SKM-1 treated with dmso at 0.1 percent for 144 hours (cell line): ENCODE measurements around the gene TASOR2.

ENCODE experiments used
- DNase-seq: peaks from one replicate; lab custom pipeline; 2025; ENCODE audit not compliant: unreplicated experiment; lab: John Stamatoyannopoulos, UW

TASOR2 gene

DNA sequence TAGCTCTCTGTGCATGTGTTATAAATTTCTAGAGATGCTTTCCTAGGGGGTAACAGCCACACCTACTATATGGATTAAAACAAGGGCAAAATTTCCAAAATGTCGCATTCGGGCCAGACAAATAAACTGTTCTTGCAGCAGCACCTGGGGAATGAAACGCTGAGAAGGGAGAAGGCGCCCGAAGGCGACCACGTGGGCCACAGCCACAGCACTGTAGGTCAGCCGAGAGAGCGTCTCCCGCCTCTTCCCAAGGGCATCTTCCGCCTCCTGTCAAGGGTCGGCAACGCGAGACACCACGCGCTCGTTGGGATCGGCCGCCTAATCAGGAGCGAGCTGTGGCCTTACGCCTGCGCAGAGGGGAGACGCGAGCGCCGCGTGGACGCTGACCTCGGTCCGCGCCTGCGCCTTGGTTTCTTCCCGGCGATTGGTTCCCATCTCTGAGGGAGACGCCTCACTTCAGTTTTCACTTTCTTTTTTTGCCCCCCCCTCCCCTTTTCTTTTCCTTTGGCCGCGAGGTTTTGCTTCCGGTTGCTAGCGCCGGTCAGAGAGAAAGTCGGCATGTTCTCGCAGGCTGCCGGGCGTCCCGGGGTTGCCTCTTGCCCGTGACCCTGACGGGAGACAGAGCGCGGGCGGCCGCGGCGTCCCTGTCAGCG, at the start of gene TASOR2:
TASOR2 (plus strand) TSS at position 521 of the 653 bp plus-strand sequence. CDS start 35,805 bp downstream, outside the sequence.
- peak; percentile 80 for DNase-seq

GRCh38 chr10:5634918-5635317, 49.7 kb upstream of the TASOR2 start:
- no peak for DNase-seq

GRCh38 chr10:5638494-5638893, 46.1 kb upstream of the TASOR2 start:
- DNase-seq, result no peak

DNA sequence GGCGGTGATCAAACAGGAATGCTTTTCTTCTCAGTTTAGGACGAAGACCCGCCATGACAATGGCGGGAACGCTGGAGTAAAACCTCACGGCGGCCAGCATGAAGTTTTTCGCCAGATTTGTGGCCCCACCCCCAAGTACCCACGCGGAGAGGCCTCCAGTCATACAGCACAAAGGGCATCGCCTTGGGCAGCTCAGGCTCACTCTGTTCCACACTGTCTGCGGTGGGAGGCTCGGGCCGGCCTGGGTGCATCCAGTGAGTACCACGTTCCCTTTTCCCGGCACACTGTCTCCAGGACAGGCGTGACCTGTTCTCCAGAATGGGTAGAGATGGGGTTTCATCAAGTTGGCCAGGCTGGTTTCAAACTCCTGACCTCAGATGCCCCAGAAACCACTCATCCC, 45.6 kb upstream of the TASOR2 start:
- DNase-seq, result no peak

GRCh38 chr10:5640036-5640435, 44.6 kb upstream of the TASOR2 start:
- no peak for DNase-seq

- DNase-seq, result no peak
These were observed 44.1 kb upstream of the TASOR2 start for GRCh38 chr10:5640501-5640900.

DNA sequence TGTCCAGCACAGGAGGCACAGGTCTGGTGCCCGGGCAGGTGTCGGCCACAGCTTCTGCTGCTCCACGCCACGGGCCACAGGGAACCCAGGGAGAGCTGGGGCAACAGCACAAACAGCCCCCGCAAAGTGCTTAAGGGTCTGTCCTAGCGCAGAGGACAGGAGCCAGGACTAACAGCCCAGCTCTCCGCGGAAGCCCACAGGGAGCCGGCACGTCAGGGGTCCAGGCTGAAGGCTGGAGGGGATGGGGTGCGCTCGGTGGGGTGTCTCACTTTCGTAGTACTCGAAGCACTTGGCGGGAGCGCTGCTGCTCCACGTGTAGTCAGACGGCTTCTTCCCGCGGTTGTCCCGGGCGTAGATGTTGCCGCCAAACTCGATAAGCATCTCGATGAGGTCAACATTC, 43.1 kb upstream of the TASOR2 start:
- DNase-seq, result no peak

- no peak for DNase-seq
These were observed 41.1 kb upstream of the TASOR2 start for GRCh38 chr10:5643346-5644067.

DNA sequence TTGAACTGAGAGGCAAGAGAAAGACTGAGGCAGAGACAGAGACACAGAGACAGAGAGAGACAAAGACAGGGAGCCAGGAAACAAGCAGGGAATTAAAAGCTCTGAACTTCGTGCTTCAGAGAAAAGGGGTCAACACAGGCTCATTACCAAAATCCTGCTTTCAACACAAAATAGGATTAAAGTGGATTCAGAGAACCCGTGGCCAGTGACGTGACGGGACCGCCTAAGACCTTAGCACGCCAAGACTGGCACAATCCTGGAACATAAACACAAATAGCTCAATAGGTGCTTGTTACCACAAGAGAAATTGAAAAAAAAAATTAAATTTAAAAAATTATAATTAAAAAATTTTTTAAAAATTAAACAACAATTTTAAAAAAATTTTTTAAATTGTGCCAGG, 39.7 kb upstream of the TASOR2 start:
- no peak for DNase-seq

GRCh38 chr10:5645375-5645774, 39.3 kb upstream of the TASOR2 start:
- no peak for DNase-seq

DNA sequence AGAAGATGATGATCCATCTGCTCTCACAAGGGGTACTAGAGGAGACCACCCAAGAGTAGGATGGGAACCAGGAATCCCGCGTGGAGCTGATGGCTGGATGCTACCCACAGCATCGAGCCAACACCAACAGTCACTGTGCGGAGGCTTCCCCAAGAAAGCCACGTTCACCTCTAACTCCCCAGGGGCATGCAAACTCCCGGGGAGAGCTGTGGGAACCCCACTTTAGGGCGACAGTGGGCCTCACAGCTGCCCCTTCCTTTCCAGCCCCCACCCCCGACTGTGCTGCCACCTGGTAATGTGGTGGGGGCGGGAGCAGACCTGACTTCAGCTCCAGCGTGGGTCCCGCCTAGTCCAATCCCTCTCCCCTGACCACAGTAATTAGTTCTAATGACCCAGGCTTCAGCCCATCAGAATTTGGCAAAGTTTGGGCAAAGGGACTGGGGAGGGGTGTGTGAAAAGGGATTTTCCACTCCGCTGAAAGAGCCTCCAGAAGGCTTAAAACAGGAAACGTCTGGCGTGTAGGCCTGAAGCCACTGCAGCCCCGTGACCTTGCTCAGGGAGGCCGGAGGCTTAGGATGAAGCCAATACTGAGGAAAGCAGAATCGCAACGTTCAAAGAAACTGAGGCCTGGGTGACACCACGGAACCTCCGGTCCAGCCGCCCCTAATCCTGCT, 38.6 kb upstream of the TASOR2 start:
- DNase-seq, result no peak

DNA sequence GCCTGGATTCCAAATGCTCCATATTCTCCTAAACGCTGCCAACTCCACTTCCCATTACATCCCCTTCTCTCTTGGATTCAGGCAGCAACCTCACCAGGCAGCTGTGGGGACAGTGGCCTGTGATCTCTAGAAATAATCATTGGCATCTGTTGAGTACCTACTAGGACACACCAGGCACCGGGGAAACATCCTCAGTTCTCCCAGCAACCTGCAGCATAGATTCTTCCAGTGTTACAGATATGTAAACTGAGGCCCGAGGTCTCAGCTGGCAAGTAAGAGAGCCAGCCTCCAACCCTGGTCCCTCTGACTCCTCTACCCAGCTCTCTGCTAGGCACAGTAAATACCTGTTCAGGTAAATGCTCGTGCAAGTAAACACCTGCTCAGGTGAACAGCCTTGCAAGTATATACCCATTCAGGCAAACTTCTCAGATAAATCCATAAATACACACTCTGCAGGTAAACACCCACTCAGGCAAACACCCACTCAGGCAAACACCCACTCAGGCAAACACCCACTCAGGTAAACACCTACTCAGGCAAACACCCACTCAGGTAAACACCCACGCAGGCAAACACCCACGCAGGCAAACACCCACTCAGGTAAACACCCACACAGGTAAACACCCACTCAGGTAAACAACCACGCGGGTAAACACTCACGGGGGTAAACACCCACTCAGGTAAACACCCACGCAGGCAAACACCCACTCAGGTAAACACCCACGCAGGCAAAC, 37.0 kb upstream of the TASOR2 start:
- DNase-seq, result no peak

- DNase-seq, result no peak
These were observed 35.9 kb upstream of the TASOR2 start for GRCh38 chr10:5648494-5649457.

DNA sequence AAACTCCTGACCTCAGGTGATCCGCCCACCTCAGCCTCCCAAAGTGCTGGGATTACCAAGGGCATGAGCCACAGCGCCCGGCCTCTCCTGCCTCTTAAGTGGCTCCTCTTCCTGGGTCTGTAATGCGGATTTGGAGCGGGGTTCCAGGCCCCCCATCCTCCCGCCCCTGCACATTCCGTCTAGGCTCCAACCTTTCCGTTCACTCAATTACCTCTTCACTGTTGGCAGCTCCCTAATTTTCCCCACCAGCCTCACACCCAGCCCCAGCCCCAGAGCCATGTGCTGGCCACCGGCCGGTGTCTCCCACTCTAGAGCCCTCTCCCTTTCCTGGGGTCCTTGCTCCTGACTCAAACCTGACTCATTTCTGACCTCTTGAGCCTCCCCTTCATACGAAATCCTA, 34.9 kb upstream of the TASOR2 start:
- no peak for DNase-seq

GRCh38 chr10:5650664-5651387, 33.8 kb upstream of the TASOR2 start:
- no peak for DNase-seq

- DNase-seq, result no peak
These were observed 33.3 kb upstream of the TASOR2 start for GRCh38 chr10:5651388-5651764.

DNA sequence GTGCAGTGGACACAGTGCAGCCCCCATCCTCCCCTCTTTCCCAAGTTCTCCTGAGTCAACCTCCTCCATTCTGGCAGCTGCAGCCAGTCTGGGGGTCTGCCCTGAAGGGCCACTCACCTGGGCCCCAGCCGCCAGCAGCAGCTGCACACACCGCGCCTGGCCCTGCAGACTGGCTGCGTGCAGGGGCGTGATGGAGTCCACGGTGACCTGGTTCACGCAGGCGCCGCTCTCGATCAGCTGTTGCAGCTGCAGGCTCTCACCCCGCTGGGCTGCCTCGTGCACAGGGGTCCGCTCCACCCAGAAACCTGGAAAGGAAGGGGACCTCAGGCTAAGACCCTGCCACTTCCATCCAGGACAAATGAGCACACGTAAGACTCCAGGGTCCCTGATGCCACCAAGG, 31.9 kb upstream of the TASOR2 start:
- no peak for DNase-seq

DNA sequence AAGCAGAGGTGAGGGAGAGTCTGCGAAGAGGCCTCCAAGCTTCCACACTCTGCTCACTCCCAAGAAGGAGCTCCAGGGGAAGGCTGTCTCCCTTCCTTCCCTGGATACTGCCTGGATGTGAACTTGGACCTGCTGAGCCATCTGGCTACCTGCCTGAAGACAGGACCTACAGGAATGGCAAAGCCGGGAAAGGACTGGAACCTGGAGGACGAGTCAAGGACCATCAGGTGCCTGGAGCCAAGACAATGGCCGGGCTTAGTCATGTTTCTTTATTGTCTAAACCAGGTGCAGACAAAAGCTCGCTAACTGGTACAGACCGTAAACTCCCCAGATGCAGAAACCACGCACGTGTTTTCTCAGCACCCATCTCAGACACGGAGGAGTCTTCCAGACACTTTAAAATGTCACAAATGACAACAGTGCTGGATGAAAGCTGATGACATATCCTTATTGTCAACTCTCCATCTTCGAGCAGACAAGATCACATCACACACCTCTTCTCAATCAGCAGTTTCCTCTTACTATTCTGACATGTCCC, 30.4 kb upstream of the TASOR2 start:
- DNase-seq, result no peak

DNA sequence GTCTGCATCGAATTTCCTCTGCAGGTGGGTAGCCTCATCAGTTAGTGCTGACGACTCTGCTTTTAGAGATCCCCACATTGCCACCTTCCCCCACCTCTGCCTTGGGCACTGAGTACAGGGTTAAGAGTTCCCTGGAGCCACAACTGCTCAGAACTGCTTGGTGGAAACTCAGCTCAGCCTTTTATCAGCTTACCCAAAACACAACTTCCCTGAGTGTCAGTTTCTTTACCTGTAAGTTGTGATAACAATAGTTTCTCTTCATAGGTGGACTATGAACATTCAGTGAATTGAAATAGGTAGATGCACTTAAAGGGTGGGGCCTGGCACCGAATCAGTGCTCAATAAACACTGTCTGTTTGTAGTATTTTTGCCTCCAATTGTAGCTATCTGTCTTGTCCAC, 29.5 kb upstream of the TASOR2 start:
- no peak for DNase-seq
